AG09309 (cell line): ENCODE data around the gene SFT2D3.

Source experiments
- DNase-seq: peaks from one replicate; pipeline ENCODE4 v3.0.0-alpha.2; 2010; ENCODE audit warnings: low read depth
- H3K4me3 ChIP-seq: 2 replicates; pipeline ENCODE4 v1.5.1; 2011; ENCODE audit warnings: mild to moderate bottlenecking, low read depth, low read length, moderate library complexity; ENCODE audit not compliant: control insufficient read depth
- TF ChIP-seq, protein P1 (sequence below): IDR thresholded peaks from 2 replicates; pipeline ENCODE4 v1.5.1; 2011; ENCODE audit warnings: mild to moderate bottlenecking, low read depth, low read length, inconsistent platforms; ENCODE audit not compliant: insufficient read depth, control insufficient read depth; ENCODE audit errors: missing control alignments

SFT2D3 gene

DNA sequence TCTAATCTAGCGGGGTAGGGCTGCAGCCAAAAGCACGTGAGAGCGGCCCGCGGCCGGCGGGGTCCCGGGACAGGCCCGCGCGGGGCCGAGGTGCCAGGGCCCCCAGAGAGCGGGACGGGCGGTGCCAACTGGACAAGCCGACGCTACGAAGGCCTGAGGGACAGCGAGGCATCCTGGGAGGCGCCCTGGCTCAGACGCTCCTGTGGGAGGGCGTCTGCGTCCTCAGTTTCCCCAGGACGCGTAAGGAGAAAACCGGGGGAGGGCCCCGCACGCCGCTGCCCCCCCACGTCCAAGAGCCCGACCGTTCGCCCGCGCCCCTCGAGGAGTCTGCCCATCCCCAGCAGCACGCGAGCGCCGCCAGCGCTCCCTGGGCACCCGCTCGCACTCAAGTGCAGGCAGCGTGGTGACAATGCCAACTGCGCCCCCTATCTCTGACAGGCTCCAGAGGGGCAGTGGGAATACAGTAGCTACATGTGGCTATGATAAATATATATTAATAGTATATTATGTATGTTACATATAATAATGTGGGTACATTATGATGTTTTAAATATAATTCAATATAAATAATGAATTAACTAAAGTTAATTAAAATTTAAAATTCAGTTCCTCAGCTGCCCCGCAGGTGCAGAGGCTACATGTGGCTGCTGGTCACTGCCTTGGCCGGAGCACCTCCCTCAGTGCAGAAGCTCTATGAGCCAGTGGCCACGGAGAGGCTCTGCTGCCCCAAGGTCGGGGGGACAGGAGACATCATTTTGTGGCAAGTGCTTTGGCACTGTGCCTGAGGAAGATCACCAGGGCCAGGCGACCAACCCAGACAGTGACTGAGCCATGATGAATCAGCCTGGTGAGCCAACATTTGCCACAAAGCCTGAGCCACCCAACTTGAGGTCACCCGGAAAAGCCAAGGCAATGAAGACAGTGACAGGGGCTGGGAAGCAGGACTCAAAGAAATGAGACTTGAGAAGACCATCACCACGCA is 5.5 kb upstream of the SFT2D3 start:
- no peak for DNase-seq
- H3K4me3 ChIP-seq, result peak overlapping the region; percentile 25
- TF ChIP-seq, protein P1, sequence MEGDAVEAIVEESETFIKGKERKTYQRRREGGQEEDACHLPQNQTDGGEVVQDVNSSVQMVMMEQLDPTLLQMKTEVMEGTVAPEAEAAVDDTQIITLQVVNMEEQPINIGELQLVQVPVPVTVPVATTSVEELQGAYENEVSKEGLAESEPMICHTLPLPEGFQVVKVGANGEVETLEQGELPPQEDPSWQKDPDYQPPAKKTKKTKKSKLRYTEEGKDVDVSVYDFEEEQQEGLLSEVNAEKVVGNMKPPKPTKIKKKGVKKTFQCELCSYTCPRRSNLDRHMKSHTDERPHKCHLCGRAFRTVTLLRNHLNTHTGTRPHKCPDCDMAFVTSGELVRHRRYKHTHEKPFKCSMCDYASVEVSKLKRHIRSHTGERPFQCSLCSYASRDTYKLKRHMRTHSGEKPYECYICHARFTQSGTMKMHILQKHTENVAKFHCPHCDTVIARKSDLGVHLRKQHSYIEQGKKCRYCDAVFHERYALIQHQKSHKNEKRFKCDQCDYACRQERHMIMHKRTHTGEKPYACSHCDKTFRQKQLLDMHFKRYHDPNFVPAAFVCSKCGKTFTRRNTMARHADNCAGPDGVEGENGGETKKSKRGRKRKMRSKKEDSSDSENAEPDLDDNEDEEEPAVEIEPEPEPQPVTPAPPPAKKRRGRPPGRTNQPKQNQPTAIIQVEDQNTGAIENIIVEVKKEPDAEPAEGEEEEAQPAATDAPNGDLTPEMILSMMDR, result peak; percentile 55

DNA sequence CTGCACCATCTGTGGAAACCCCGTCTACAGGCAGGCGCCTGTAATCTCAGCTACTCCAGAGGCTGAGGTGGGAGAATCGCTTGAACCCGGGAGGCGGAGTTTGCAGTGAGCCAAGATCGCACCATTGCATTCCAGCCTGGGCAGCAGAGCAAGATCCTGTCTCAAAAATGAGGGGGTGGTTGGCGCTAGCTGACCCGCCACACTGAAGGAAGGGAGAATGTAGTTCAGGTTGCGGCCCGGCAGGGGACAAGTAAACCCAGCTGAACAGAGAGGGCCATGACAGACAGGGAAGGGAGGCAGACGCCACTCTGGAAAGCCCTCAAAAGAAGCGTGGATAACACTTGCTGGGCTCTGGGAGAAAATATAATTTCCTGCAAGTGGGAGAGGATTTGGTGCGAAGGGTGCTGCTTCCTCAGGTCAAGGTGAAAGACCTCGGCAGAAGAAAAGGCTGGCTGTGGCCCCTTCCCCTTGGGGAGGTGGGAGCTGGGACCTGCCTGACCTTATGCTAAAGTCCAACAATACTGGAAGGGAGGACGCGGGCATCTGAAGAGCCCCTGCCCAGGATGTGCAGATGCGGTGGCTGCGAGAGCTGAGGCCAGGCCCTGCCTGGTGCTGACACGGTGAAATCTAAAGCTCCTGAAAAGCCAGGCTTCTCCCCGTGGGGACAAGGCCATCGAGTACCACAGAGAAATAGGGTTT is 3.7 kb upstream of the SFT2D3 start:
- TF ChIP-seq, protein P1, result no peak
- no peak overlapping the region for H3K4me3 ChIP-seq
- no peak for DNase-seq

DNA sequence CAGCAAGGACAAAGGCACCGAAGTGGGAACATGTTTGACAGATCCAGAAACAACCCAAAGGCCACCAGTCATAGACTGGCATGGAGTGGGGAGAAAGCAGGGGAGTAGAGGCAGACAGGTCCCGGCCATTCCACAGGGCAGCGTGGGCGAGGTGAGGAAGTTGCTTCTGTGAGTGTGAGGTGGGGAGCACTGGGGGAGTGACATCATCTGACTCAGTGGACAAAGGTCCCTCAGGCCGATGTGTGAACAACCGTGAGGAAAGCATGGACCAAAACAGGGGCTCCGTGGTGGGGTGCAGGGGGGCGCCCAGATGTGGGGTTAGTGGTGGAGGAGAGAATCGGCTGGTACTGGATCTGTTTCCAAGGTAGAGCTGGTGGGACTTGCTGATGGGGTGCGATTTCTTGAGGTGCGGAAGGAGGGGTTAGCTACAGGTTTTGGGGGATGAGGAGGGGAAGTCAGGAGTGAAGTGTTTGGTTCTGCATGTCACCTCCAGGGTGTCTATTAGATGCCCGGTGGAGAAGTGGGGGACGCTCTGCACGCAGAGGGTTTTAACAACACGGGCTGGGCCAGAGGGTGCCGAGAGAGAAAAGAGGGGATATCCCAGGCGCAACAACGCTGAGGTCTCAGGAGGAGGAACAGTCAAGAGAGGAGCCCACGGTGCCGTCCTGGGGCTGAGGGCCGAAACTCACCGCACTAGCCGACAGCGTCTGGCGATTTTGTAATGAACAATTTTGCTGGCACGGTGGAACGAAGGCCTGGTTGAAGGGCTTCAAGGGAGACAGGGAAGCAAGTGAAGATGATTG is 2.5 kb upstream of the SFT2D3 start:
- DNase-seq, result no peak
- TF ChIP-seq, protein P1, result no peak
- no peak overlapping the region for H3K4me3 ChIP-seq

DNA sequence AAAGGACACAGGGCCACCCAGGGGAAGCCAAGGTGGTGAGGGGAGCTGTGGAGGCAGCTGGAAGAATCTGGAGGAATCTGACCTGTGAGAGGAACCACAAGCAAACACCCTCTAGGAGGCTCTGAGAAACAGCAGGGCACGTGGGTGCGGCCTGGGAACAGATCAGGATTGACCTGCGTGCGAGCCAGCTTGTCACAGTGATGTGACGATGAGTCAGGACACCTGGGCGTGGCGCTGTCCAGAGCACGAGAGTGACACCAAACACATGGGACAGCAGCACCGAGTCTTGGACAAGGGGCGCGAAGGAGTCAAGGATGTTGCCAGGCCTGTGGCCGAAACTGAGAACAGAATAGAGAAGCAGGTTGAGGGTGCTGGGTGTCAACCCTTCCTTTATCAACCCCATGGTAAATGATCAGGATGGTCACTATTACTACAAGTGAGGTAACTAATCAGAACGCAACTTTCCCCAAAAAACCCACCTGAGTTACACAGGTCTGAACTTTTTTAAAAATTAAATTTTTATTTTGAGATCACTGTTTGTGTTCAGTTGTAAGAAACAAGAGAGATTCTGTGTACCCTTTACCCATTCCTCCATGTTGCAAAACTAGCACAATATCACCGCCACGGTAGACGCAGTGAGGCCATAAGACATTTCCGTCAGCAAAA is 637 bp upstream of the SFT2D3 start:
- no peak for DNase-seq
- peak overlapping the region; percentile 80 for H3K4me3 ChIP-seq
- TF ChIP-seq, protein P1, result no peak

DNA sequence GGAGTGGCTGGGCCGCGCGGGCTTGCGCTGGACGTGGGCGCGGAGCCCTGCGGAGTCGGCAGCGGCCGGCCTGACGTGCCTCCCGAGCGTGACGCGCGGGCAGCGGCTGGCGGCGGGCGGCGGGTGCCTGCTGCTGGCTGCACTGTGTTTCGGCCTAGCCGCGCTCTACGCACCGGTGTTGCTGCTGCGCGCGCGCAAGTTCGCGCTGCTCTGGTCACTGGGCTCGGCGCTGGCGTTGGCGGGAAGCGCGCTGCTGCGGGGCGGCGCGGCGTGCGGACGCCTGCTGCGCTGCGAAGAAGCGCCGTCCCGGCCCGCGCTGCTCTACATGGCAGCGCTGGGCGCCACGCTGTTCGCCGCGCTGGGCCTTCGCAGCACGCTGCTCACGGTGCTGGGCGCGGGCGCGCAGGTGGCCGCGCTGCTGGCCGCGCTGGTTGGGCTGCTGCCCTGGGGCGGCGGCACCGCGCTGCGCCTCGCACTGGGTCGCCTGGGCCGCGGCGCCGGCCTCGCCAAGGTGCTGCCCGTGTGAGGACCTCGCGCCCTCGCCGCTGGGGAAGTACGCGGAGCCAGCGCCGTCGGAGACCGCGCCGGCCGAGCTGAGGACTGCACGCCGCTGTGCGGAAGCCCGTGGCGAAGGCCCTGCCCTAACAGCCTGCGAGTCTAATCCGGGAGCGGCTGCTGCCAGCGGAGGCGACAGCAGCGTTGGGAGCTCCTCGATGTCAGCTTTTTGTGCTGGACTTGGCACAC is 526 bp downstream of the SFT2D3 start:
- no peak for DNase-seq
- TF ChIP-seq, protein P1, result peak; percentile 13
- H3K4me3 ChIP-seq, result peak overlapping the region; percentile 80
